Dermis lymphatic vessel endothelial cell (primary cell): Measurements from ENCODE around the gene C17orf58. TPM values are rescaled to one million over a fixed set of nuclear protein-coding genes. Genes with fewer than 3 reads are reported as not detected.

Experiments used
- total RNA-seq: library from RNA; depleted of rRNA; stranded (reverse); fragments of >200 nt; gene quantifications from 2 replicates; pipeline ENCODE4 v1.2.1, GENCODE V29; 2014

Gene C17orf58
- 20.7 and 27.7 TPM in 2 replicates for total RNA-seq

GRCh38 chr17:67996301-67997171 lies at the start of gene C17orf58:
C17orf58 (minus strand) TSS chr17:67996469; CDS start chr17:67996198, 271 bp downstream.

GRCh38 chr17:68035523-68036303 lies 39.4 kb upstream of the C17orf58 start, which contains the start of gene KPNA2:
KPNA2 (plus strand) TSS chr17:68035735; CDS start chr17:68037133, 1,398 bp downstream.

Other genes starting within 250 kb of the C17orf58 start
- 26.1 and 38.8 TPM in 2 replicates for gene BPTF, start 171.0 kb downstream of the C17orf58 start, total RNA-seq
- 37.9 and 45.0 TPM in 2 replicates for gene KPNA2, start 39.3 kb upstream of the C17orf58 start, total RNA-seq